HEK293T (cell line): ENCODE measurements around the gene RCAN2.

Source experiments
- CTCF ChIA-PET: fragments of 350-600 bp; formaldehyde crosslinking; extraction: SDS; loops from one replicate; lab custom pipeline; 2021; ENCODE audit warnings: antibody characterized with exemption, inconsistent platforms; lab: Yijun Ruan, JAX
- POLR2A ChIA-PET: fragments of 350-600 bp; formaldehyde crosslinking; extraction: SDS; loops from one replicate; lab custom pipeline; 2020; ENCODE audit warnings: antibody characterized with exemption, inconsistent platforms; lab: Yijun Ruan, JAX
- DNase-seq: peaks from one replicate; pipeline ENCODE4 v3.0.0; 2012; ENCODE audit warnings: mixed read lengths; ENCODE audit errors: extremely low spot score
- ARNT ChIP-seq: fragments of 450-650 bp; IDR thresholded peaks from 2 replicates; pipeline ENCODE4 v1.6.1; 2017; ENCODE audit warnings: mild to moderate bottlenecking
- BHLHE40 ChIP-seq: fragments of 450-650 bp; IDR thresholded peaks from 2 replicates; pipeline ENCODE4 v1.6.1; 2016; ENCODE audit warnings: mild to moderate bottlenecking, moderate library complexity, borderline replicate concordance
- CTBP1 ChIP-seq: fragments of 450-650 bp; IDR thresholded peaks from 2 replicates; pipeline ENCODE4 v1.6.1; 2016; ENCODE audit warnings: borderline replicate concordance
- ELF4 ChIP-seq: fragments of 450-650 bp; IDR thresholded peaks from 2 replicates; pipeline ENCODE4 v1.6.1; 2017; ENCODE audit warnings: antibody characterized with exemption
- FOXA1 ChIP-seq: fragments of 450-650 bp; IDR thresholded peaks from 2 replicates; pipeline ENCODE4 v1.6.1; 2016; ENCODE audit warnings: mild to moderate bottlenecking
- FOXK2 ChIP-seq: fragments of 450-650 bp; IDR thresholded peaks from 2 replicates; pipeline ENCODE4 v1.6.1; 2016; ENCODE audit warnings: mild to moderate bottlenecking
- FOXM1 ChIP-seq: fragments of 450-650 bp; IDR thresholded peaks from 2 replicates; pipeline ENCODE4 v1.6.1; 2017; ENCODE audit warnings: mild to moderate bottlenecking, borderline replicate concordance
- HDGF ChIP-seq: fragments of 450-650 bp; IDR thresholded peaks from 2 replicates; pipeline ENCODE4 v1.6.1; 2017; ENCODE audit warnings: antibody characterized with exemption, borderline replicate concordance
- L3MBTL2 ChIP-seq: fragments of 450-650 bp; conservative IDR thresholded peaks from 2 replicates; pipeline ENCODE4 v1.6.1; 2016; ENCODE audit warnings: mild to moderate bottlenecking
- LEF1 ChIP-seq: fragments of 450-650 bp; IDR thresholded peaks from 2 replicates; pipeline ENCODE4 v1.6.1; 2017; ENCODE audit warnings: mild to moderate bottlenecking, borderline replicate concordance
- NFRKB ChIP-seq: fragments of 450-650 bp; IDR thresholded peaks from 2 replicates; pipeline ENCODE4 v1.6.1; 2016; ENCODE audit warnings: mild to moderate bottlenecking, moderate library complexity
- SP1 ChIP-seq: fragments of 450-650 bp; IDR thresholded peaks from 2 replicates; pipeline ENCODE4 v1.6.1; 2017
- SUZ12 ChIP-seq: fragments of 450-650 bp; IDR thresholded peaks from 2 replicates; pipeline ENCODE4 v1.6.1; 2016; ENCODE audit warnings: mild to moderate bottlenecking
- TARDBP ChIP-seq: fragments of 450-650 bp; IDR thresholded peaks from 2 replicates; pipeline ENCODE4 v1.6.1; 2016
- ZNF384 ChIP-seq: fragments of 450-650 bp; IDR thresholded peaks from 2 replicates; pipeline ENCODE4 v1.6.1; 2016
- TF ChIP-seq, protein P1 (sequence below): fragments of 450-650 bp; IDR thresholded peaks from 2 replicates; pipeline ENCODE4 v1.6.1; 2016

Gene RCAN2

DNA sequence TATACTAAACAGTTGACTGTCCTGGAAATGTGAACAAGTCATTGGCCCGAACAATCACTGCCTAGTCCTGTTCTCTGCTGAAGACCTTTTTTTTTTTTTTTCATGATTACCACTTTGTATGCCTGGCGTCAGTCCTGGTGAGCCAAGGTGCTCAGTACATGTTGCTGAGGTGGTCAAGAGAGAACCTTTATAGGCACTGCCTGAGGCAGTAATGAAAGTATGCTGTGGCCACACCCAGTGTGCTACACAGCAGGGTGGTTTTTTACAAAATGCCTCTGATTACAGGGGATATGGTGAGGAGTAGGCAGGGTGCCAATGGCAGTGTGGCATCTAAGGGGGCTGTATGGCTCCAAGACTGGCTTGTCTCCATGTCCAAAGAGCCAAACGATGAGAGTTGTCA lies 185.4 kb downstream of the RCAN2 start:
- DNase-seq: no peak
- TF ChIP-seq SUZ12 (no peak), NFRKB (no peak), ELF4 (no peak), BHLHE40 (no peak), ARNT (no peak), TARDBP (no peak), FOXM1 (no peak), CTBP1 (no peak), LEF1 (no peak), L3MBTL2 (no peak), SP1 (no peak), FOXK2 (no peak), ZNF384 (no peak), HDGF (no peak), FOXA1 (no peak)
- TF ChIP-seq, protein P1, sequence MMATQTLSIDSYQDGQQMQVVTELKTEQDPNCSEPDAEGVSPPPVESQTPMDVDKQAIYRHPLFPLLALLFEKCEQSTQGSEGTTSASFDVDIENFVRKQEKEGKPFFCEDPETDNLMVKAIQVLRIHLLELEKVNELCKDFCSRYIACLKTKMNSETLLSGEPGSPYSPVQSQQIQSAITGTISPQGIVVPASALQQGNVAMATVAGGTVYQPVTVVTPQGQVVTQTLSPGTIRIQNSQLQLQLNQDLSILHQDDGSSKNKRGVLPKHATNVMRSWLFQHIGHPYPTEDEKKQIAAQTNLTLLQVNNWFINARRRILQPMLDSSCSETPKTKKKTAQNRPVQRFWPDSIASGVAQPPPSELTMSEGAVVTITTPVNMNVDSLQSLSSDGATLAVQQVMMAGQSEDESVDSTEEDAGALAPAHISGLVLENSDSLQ: no peak
- ChIA-PET CTCF (no interaction called here), POLR2A (no interaction called here)

DNA sequence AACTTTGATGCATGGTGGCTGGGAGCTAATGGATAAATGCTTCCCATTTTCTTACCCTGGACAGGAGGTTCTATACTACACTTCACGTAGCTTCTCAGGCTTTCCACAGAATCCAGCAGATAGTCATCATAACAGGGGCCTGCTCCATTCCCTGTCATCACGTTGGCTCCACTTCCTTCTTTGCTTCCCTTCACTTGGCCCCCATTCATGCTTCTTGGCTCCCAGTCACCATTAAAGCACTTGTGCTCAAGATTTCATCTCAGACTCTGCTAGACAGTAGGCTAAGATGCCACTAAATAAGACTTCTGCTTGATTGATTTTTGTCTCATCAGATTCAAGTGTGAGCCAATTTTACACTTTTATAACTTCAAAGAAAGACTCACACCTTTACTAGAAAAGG lies 186.0 kb downstream of the RCAN2 start:
- ChIA-PET CTCF (no interaction called here), POLR2A (no interaction called here)
- TF ChIP-seq FOXM1 (no peak), FOXA1 (no peak), ZNF384 (no peak), NFRKB (no peak), L3MBTL2 (no peak), SUZ12 (no peak), HDGF (no peak), BHLHE40 (no peak), ELF4 (no peak), LEF1 (no peak), FOXK2 (no peak), TARDBP (no peak)
- no peak for DNase-seq

DNA sequence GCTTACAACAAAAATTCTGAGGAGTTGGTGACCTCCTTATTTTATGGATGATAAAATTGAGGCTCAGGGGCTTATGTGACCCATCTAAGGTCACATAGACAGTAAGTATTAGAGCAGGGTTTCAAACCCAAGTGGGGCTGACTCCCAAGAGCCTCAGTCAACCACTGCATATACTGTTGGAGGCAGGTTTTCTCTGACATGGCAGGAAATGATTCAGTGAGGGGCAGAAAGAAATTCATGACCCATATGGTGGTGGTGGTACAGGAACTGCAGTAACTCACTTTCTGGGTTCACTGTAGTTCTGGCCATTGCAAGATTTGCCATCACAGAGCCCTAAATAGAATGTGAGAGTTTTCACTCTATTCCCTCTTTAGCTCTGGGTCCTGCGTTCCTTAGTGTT lies 188.4 kb downstream of the RCAN2 start:
- TF ChIP-seq FOXA1: no peak
- TF ChIP-seq LEF1: no peak
- TF ChIP-seq SP1: no peak
- no peak for TF ChIP-seq TARDBP
- no peak for TF ChIP-seq ELF4
- no peak for TF ChIP-seq L3MBTL2
- no peak for TF ChIP-seq FOXK2
- no peak for TF ChIP-seq FOXM1
- no peak for TF ChIP-seq NFRKB
- no peak for TF ChIP-seq ZNF384
- no peak for TF ChIP-seq BHLHE40
- TF ChIP-seq, protein P1: no peak
- no peak for TF ChIP-seq SUZ12
- TF ChIP-seq ARNT: no peak
- ChIA-PET CTCF (no interaction called here), POLR2A (no interaction called here)
- no peak for DNase-seq

DNA sequence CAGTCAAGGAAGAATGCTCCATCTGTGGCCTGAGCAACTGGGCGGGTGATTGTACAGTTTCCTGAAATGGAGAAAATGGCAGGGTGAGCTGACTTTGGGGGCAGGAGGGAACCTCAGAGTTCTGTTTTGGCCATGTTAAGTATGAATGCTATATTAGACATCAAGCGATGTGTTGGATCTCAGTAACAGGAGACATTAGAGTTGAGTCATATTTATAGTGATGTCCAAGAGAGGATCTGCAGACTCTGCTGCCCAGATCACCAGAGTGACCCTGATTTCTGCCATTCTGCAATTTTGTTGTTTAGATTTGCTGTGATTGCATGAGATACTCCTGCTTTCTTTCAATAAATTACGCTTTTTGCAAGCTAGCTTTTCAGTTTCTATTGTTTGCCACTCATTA lies 189.1 kb downstream of the RCAN2 start:
- ChIA-PET CTCF (no interaction called here), POLR2A (no interaction called here)
- DNase-seq: no peak
- TF ChIP-seq NFRKB (no peak), FOXA1 (no peak), ZNF384 (no peak), ELF4 (no peak), ARNT (no peak), LEF1 (no peak), SP1 (no peak), BHLHE40 (no peak), CTBP1 (no peak), L3MBTL2 (no peak), FOXM1 (no peak), FOXK2 (no peak), TARDBP (no peak)
- TF ChIP-seq, protein P1: no peak

DNA sequence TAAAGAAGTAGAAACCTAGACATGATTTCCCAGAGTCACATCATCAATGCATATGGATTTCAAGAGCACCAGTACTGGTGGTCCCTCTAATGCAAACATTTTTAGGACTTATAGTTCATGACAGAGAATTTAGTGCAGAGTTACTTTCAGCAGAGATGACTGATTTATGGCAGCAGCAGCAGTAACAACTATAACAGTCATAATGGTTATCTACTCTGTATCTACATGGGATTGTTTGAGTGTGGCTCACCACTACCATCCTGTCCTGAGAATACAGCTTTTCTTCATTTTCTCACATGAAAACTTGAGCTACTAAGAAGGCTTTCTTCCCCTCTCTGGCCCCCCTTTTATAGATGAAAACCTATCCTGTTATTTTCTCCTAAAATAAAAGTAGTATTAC lies 192.0 kb downstream of the RCAN2 start:
- DNase-seq: no peak
- CTCF ChIA-PET: no interaction called here
- POLR2A ChIA-PET: no interaction called here
- TF ChIP-seq ZNF384: no peak
- no peak for TF ChIP-seq SP1

DNA sequence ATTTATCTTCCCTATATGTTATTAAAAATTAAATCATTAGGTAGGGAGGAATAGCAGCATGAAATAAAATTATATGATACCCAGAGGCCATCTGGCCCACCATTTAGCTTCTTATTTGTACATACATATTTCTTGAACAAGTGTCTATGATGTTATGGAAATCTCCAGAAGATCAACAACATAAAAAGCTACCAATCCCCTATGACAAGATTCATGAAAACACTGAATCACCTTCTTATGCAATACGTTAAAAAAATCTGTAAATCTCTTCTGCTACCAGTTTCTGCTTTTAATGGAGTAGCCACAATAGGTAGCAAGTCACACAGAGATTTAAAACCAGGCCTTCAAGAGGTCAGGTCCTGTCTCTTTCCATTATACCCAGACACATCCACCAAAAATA lies 194.7 kb downstream of the RCAN2 start:
- TF ChIP-seq L3MBTL2: no peak
- no peak for TF ChIP-seq NFRKB
- TF ChIP-seq, protein P1: no peak
- no peak for TF ChIP-seq SP1
- TF ChIP-seq BHLHE40: no peak
- TF ChIP-seq FOXK2: no peak
- TF ChIP-seq LEF1: no peak
- ChIA-PET POLR2A (no interaction called here), CTCF (no interaction called here)
- DNase-seq: no peak
